ENCODE measurements around the gene EMILIN3.

Gene EMILIN3

DNA sequence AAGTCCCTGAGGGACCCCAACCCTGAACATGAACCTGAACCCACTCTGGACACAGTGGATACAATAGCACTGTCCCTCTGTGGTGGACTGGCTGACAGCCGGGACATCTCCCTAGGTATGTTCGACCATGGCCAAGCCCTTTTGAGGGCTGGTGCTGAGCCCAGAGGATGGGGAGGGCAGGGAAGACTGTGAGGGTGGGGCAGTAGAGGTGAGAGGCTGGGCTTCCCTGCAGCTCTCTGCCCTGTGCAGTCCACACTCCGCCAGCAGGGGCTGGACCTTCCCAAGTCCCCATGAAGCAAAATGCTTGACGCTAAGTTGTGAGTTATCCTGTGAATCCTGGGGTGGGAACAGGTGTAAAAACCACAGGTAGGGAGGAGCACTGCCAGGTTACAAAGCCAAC lies 14.5 kb downstream of the EMILIN3 start:
- Histone ChIP-seq H2AFZ (ENCODE audit: low read depth) (no peak overlapping the region), H4K20me1 (ENCODE audit: insufficient read depth) (no peaks in the 10 kb centered on the region), H3K79me2 (ENCODE audit: insufficient read depth, low read depth) (no peaks in the 10 kb centered on the region), H3K4me2 (no peak overlapping the region), H3K4me1 (ENCODE audit: low read depth, poor library complexity, severe bottlenecking) (no peaks in the 10 kb centered on the region), H3K27ac (no peak overlapping the region), H3K27me3 (ENCODE audit: insufficient read depth, low read depth) (no peaks in the 10 kb centered on the region), H3K36me3 (ENCODE audit: insufficient read depth) (no peaks in the 10 kb centered on the region), H3K9ac (no peak overlapping the region), H3K4me3 (IDR thresholded peaks at IDR 0.05; ENCODE audit: insufficient read depth, low read depth, low read length) (no peak overlapping the region)
- TF ChIP-seq, protein P1, sequence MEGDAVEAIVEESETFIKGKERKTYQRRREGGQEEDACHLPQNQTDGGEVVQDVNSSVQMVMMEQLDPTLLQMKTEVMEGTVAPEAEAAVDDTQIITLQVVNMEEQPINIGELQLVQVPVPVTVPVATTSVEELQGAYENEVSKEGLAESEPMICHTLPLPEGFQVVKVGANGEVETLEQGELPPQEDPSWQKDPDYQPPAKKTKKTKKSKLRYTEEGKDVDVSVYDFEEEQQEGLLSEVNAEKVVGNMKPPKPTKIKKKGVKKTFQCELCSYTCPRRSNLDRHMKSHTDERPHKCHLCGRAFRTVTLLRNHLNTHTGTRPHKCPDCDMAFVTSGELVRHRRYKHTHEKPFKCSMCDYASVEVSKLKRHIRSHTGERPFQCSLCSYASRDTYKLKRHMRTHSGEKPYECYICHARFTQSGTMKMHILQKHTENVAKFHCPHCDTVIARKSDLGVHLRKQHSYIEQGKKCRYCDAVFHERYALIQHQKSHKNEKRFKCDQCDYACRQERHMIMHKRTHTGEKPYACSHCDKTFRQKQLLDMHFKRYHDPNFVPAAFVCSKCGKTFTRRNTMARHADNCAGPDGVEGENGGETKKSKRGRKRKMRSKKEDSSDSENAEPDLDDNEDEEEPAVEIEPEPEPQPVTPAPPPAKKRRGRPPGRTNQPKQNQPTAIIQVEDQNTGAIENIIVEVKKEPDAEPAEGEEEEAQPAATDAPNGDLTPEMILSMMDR (conservative IDR thresholded peaks at IDR 0.05; ENCODE audit: low read depth, low read length), result no peak

DNA sequence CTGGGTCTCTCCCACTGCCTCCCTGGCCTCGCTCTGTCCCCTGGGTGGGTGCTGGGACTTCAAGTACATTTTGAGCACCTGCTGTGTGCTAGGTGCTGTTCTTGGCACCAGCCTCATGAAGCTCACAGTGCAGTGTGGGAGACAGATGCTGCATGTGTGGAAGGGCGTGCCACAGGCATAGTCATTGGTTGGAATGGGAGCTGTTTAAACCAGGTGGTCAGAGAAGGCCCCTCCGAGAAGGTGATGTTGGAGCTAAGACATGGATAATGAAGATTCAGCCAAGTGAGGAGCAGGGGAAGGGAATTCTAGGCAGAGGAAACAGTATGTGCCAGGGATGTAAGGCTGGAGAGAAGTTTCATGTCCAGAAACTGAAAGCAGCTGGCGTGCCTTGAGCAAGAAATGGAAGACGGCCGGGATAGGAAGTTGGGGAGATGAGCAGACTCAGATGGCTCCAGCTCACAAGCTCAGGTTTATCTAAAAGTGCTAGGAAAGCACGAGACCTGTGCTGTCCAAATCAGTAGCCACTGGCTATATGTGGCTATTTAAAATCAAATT lies 16.1 kb downstream of the EMILIN3 start:
- Histone ChIP-seq H3K36me3 (ENCODE audit: insufficient read depth) (no peaks in the 10 kb centered on the region), H3K4me2 (no peak overlapping the region), H3K27me3 (ENCODE audit: insufficient read depth, low read depth) (no peaks in the 10 kb centered on the region), H2AFZ (ENCODE audit: low read depth) (no peak overlapping the region), H3K4me3 (IDR thresholded peaks at IDR 0.05; ENCODE audit: insufficient read depth, low read depth, low read length) (no peak overlapping the region), H4K20me1 (ENCODE audit: insufficient read depth) (no peaks in the 10 kb centered on the region), H3K27ac (no peak overlapping the region), H3K79me2 (ENCODE audit: insufficient read depth, low read depth) (no peaks in the 10 kb centered on the region), H3K4me1 (ENCODE audit: low read depth, poor library complexity, severe bottlenecking) (no peaks in the 10 kb centered on the region), H3K9ac (no peak overlapping the region)
- TF ChIP-seq, protein P1 (conservative IDR thresholded peaks at IDR 0.05; ENCODE audit: low read depth, low read length), result no peak

DNA sequence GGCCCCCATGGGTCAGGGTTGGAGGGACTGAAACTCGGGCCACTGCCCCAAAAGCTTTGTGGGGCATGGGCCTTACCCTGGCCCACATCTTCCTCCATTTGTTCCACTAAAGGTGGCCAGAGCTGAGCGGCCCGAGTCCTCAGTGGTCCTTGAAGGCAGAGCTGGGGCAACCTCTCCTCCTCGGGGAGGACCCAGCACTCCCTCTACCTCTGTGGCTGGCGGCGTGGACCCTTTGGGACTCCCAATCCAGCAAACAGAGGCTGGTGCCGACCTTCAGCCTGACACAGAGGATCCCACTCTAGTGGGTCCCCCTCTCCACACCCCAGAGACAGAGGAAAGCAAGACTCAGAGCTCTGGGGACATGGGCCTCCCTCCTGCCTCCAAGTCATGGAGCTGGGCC lies 16.7 kb downstream of the EMILIN3 start:
- TF ChIP-seq, protein P1 (conservative IDR thresholded peaks at IDR 0.05; ENCODE audit: low read depth, low read length), result no peak
- Histone ChIP-seq H3K9ac (no peak overlapping the region), H3K36me3 (ENCODE audit: insufficient read depth) (no peaks in the 10 kb centered on the region), H3K4me2 (no peak overlapping the region), H3K4me3 (IDR thresholded peaks at IDR 0.05; ENCODE audit: insufficient read depth, low read depth, low read length) (no peak overlapping the region), H4K20me1 (ENCODE audit: insufficient read depth) (no peaks in the 10 kb centered on the region), H2AFZ (ENCODE audit: low read depth) (no peak overlapping the region), H3K4me1 (ENCODE audit: low read depth, poor library complexity, severe bottlenecking) (no peaks in the 10 kb centered on the region), H3K27ac (no peak overlapping the region), H3K27me3 (ENCODE audit: insufficient read depth, low read depth) (no peaks in the 10 kb centered on the region), H3K79me2 (ENCODE audit: insufficient read depth, low read depth) (no peaks in the 10 kb centered on the region)

DNA sequence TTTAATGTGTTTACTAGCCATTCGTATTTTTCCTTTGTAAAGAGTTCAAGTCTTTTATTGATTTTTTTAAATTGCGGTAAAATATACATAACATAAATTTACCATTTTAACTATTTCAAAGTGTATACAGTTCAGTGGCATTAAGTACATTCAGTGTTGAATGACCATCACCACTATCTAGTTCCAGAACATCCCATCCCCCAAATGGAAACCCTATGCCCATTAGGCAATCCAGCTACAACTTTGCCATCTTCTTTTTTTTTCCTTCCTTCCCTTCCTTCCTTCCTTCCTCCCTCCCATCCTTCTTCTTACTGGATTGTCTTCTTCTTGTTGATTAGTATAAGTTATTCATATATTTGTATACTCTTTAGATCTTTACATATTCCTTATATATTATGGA lies 17.4 kb downstream of the EMILIN3 start:
- no peaks in the 10 kb centered on the region for H3K36me3 ChIP-seq (ENCODE audit: insufficient read depth)
- no peak overlapping the region for H3K27ac ChIP-seq
- no peak overlapping the region for H2AFZ ChIP-seq (ENCODE audit: low read depth)
- H3K4me1 ChIP-seq (ENCODE audit: low read depth, poor library complexity, severe bottlenecking), result peaks cover under 1% of the 10 kb centered on the region
- TF ChIP-seq, protein P1 (conservative IDR thresholded peaks at IDR 0.05; ENCODE audit: low read depth, low read length), result no peak
- no peak overlapping the region for H3K9ac ChIP-seq
- no peaks in the 10 kb centered on the region for H4K20me1 ChIP-seq (ENCODE audit: insufficient read depth)
- H3K4me3 ChIP-seq (IDR thresholded peaks at IDR 0.05; ENCODE audit: insufficient read depth, low read depth, low read length), result no peak overlapping the region
- no peaks in the 10 kb centered on the region for H3K27me3 ChIP-seq (ENCODE audit: insufficient read depth, low read depth)
- no peak overlapping the region for H3K4me2 ChIP-seq
- no peaks in the 10 kb centered on the region for H3K79me2 ChIP-seq (ENCODE audit: insufficient read depth, low read depth)
